Breast epithelium (tissue), 3 donors: ENCODE data around the gene LUC7L3.

Source experiments
- CTCF ChIP-seq, 3 donors: fragments of 450-650 bp; IDR thresholded peaks; one replicate each; pipeline ENCODE4 v1.5.1; 2016 to 2017; ENCODE audit warnings: antibody characterized with exemption in 3 of 3, mild to moderate bottlenecking in 3 of 3, moderate library complexity in 3 of 3
- POLR2AphosphoS5 ChIP-seq, 3 donors: sonication (generic); formaldehyde crosslinking; IDR thresholded peaks; one replicate each; pipeline ENCODE4 v1.6.1; 2017; ENCODE audit warnings: antibody characterized with exemption in 3 of 3

- TF ChIP-seq CTCF (IDR thresholded peaks at IDR 0.05) (no peak), POLR2AphosphoS5 (IDR thresholded peaks at IDR 0.05) (no peak)
Measured at GRCh38 chr17:50767030-50767429, 47.6 kb downstream of the LUC7L3 start.
